Neural cell (in vitro differentiated cells): ENCODE measurements around the gene LRRC8D.

Experiments used
- CTCF ChIP-seq: fragments of 450-650 bp; IDR thresholded peaks from 2 replicates; pipeline ENCODE4 v1.5.1; 2014; ENCODE audit warnings: antibody characterized with exemption, mild to moderate bottlenecking, moderate library complexity; ENCODE audit not compliant: poor library complexity, severe bottlenecking
- EP300 ChIP-seq: fragments of 450-650 bp; conservative IDR thresholded peaks from 2 replicates; pipeline ENCODE4 v1.6.1; 2014; ENCODE audit warnings: antibody characterized with exemption, mild to moderate bottlenecking, moderate library complexity; ENCODE audit not compliant: poor library complexity, severe bottlenecking
- EZH2 ChIP-seq: fragments of 200-600, 300-800 bp; shearing (Covaris generic), sonication (generic); IDR thresholded peaks from 2 replicates; pipeline ENCODE4 v1.6.1; 2014; ENCODE audit warnings: antibody characterized with exemption, low read length, borderline replicate concordance, mild to moderate bottlenecking; ENCODE audit not compliant: insufficient read depth, poor library complexity, severe bottlenecking
- MXI1 ChIP-seq: fragments of 450-650 bp; conservative IDR thresholded peaks from 2 replicates; pipeline ENCODE4 v1.6.1; 2014; ENCODE audit warnings: antibody characterized with exemption, mild to moderate bottlenecking; ENCODE audit not compliant: poor library complexity, severe bottlenecking
- POLR2AphosphoS5 ChIP-seq: IDR thresholded peaks from 2 replicates; pipeline ENCODE4 v1.6.1; 2012
- RAD21 ChIP-seq: fragments of 450-650 bp; conservative IDR thresholded peaks from 2 replicates; pipeline ENCODE4 v1.6.1; 2014; ENCODE audit warnings: antibody characterized with exemption, mild to moderate bottlenecking, moderate library complexity
- REST ChIP-seq: IDR thresholded peaks from 2 replicates; pipeline ENCODE4 v1.6.1; 2012; ENCODE audit warnings: borderline replicate concordance
- SMC3 ChIP-seq: fragments of 450-650 bp; conservative IDR thresholded peaks from 2 replicates; pipeline ENCODE4 v1.6.1; 2014; ENCODE audit warnings: antibody characterized with exemption, mild to moderate bottlenecking, moderate library complexity; ENCODE audit not compliant: poor library complexity
- TAF1 ChIP-seq: IDR thresholded peaks from 2 replicates; pipeline ENCODE4 v1.6.1; 2012; ENCODE audit warnings: low read depth

GRCh38 chr1:89780721-89781120, 40.1 kb upstream of the LRRC8D start:
- no peak for TF ChIP-seq EZH2
- TF ChIP-seq CTCF, result peak; percentile 57
- TF ChIP-seq REST, result no peak
- peak; percentile 51 for TF ChIP-seq RAD21
- TF ChIP-seq SMC3, result peak; percentile 46
- TF ChIP-seq TAF1, result no peak
- no peak for TF ChIP-seq EP300
- TF ChIP-seq POLR2AphosphoS5, result no peak
- TF ChIP-seq MXI1, result no peak
